Dermis blood vessel endothelial cell (primary cell): ENCODE results near the gene AKT1. TPM values are rescaled to one million over a fixed set of nuclear protein-coding genes. Genes with fewer than 3 reads are reported as not detected.
A peak's percentile ranks its signal among the peaks of the same experiment; 100 is the strongest.
"Not testable (repeated sequence)": the region's sequence is repeated elsewhere in the genome, so short reads cannot be mapped to it uniquely, and the experiment has no call there.

ENCODE experiments used
- DNase-seq: peaks from one replicate; pipeline ENCODE4 v3.0.0; 2010
- total RNA-seq: library from RNA; depleted of rRNA; stranded (reverse); fragments of >200 nt; gene quantifications from 2 replicates; pipeline ENCODE4 v1.2.3, GENCODE V29; 2014

The AKT1 gene
- total RNA-seq, 1 donor from 2014 or later: 163 TPM

DNA sequence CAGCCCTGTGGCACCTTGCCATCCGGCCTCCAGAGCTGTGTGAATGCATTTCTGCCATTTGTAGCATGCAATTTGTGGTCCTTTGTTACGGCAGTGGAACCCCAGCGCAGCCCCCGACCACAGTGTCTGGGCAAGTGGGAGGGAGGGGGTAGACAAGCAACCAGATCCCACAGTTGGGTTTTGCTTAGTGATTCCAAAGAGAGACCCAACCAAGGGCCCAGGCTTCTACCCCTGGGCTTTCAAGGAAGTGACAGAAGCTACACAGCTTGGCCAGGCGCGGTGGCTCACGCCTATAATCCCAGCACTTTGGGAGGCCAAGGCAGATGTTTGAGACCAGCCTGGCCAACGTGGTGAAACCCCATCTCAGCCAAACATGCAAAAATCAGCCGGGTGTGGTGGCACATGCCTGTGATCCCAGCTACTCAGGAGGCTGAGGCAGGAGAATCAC lies 23.2 kb upstream of the AKT1 start:
- DNase-seq: no peak

DNA sequence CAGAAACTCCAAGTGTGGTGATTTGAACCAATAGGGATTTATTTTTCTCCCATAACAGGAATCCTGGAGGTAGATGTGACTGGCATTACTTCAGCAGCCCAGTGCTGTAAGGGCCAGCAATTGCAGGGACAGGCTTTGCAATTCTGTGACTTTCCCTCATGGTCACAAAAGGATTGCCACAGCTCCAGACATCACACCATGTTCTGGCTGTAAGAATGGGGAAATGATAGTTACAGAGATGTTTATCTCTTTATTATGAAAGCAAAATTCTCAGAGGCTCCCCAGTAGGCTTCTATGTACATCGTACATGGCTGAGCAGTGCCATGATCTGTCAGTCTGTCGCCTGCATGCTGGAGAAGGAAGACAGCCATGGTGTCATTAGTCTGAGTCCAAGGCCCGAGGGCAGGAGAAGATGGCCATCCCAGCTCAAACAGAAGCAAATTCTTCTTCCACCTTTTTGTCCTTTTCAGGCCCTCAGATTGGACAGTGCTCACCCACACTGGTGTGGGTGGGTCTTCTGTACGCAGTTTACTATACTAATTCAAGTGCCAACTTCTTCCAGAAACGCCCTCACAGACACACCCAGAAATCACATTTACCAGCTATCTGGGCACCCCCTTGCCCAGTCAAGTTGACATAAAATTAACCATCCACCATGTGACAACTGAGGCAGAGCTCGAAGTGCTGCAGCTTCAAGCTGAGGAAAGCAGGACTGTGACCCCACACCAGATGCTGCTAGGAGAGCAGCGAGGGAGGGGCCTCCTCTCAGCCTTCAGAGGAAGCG lies 22.6 kb upstream of the AKT1 start:
- no peak for DNase-seq

DNA sequence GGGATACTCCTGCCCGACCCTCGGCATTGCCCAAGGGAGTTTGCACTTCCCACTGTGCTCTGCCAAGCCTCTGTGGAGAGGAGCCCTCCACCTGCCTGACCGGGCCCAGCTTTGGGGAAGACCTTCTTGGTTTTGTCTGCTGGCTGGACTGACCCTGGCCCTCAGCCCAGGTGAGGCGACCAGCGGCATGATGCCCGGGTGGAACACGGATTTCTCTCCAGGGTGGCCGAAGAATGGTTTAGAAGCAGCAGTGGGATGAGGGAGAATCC lies 21.0 kb upstream of the AKT1 start:
- no peak for DNase-seq

DNA sequence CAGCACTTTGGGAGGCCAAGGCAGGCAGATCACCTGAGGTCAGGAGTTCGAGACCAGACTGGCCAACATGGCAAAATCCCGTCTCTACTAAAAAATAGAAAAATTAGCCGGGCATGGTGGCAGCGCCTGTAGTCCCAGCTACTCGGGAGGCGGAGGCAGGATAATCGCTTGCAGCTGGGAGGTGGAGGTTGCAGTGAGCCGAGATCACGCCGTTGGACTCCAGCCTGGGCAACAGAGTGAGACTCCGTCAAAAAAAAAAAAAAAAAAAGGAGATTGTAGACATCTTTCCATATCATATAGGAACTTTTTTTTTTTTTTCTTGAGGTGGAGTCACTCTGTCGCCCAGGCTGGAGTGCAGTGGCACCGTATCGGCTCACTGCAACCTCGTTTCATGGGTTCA lies 19.2 kb upstream of the AKT1 start:
- DNase-seq: not testable (repeated sequence)

DNA sequence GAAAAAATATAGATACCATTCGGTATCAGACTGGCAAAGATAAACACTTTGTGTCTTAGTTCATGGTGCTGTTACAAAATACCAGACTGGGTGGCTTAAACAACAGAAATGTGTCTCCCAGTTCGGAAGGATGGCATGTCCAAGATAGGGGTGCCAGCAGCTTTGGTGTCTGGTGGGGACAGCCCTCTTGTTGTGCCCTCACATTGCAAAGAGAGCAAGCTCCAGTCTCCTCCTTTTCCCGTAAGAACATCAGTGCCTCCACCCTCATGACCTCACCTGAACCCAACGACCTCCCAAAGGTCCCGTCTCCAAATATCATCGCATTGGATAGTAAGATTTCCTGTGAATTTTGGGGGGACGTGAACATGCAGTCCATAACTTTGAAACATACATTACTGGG lies 17.7 kb upstream of the AKT1 start:
- DNase-seq: no peak

DNA sequence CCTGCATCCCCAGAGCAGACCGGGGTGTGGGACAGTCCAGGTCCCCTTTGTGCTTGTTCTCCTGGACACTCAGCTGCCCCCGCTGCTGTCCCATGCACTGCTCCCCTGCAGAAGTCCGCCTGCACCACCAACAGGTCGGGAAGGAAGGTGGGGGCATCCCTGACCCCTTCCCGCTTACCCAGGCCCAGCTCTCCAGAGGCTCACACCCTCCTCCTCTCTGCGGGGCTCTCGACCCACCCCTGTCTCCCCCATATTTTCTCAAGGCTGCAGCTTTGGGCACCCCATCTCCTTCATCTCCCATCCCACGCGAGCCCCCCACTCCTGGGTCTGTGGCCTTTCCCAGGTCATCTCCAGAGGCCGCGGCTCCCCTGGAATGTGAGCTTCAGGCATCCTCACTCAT lies 14.8 kb upstream of the AKT1 start:
- DNase-seq: no peak

DNA sequence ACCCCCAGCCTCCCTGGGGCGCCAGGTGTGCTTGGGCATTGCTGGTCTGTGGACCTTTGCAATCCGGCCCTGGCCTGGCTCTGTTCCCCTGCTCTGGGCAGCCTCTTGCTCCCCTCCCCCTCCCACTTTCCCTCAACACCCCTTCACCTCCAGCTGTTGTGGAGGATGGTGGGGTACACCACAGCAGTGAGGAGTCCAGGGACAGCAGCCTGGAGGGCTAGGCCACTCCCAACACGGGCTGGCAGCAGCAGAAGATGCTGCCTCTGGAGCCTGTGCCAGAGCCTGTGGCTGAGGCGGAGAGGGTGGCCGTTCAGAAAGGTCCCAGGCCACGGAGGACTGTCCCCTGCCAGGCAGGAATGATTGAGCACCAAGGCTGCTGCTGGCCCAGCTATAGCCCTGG lies 12.9 kb upstream of the AKT1 start:
- no peak for DNase-seq

DNA sequence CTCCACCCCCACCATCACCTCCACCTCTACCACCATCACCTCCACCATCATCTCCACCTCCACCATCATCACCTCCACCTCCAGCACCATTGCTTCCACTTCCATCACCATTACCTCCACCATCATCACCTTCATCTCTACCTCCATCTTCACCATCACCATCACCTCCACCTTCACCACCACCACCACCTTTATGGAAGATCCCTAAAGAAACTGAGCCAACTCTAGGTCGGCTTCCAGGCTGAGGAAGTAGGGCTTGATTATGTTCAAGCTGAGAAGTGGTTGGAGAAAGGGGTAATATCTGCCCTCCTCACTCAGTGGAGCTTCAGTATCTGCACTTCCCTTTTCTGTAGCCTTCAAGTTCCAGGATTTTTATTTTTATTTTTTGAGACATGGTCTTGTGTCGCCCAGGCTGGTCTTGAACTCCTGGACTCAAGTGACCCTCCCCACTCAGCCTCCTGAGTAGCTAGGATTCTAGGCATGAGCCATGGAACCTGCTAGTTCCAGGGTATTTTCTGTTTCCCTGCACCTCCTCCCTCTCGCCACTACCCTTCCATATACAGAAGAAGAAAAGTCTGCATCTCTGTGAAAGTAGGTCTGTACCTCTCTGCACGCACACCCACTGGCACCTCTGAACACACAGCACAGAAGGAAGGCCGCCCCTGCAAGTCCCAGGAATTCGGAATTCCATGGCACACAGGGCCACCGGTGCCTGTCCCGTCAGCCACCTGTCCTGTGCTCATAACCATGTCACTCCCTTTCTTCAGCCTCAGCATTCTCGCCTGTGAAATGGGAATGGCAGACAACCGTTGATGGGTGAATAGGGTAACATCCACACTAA lies 11.3 kb upstream of the AKT1 start:
- DNase-seq: no peak

DNA sequence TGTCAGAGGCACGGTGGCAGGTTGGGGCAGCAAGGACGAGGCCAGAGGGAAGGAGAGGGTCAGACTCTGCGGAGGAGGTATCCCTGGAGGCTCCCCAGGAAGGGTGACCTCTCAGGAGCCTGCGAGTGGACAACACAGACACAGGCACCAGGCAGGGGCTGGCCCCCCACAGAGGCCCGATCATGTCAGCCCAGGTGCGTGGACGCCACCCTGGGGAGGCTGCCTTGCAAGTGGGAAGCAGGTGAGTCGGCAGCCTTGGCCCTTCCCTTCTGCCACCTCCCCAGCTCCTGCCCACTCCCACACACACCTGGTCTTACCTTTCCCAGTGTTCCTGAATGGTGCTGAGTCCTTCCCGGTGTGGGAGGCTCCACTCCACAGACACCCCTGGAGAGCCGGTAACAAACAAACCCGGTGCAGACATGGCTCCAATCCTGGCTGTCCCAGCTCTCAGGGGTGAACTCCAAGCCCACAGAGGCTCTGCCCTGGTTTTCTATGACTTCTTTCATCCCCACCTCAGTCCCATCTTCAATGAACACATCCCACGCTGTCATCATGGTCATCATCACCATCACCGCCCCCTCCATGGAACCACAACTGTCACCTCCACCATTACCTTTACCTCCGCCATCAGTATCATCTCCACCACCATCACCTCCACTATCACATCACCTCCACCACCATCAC lies 10.5 kb upstream of the AKT1 start:
- no peak for DNase-seq

DNA sequence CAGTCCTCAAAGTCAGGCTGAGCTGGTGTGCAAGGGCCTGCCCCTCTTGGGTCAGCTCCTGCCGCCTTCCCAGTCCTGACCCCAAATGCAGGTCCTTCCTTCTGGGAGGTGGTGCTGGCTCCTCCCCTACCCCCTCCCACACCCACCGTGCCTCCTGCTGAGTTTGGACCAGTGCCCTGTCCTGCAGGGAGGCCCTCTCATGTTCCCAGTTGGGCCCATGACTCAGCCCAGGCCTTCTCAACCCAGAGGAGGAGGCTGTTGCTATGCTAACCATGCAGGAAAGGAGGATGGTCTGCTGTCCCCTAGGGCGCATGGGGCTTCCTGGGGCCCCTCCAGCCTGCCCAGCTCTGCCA lies 9.8 kb upstream of the AKT1 start:
- no peak for DNase-seq

DNA sequence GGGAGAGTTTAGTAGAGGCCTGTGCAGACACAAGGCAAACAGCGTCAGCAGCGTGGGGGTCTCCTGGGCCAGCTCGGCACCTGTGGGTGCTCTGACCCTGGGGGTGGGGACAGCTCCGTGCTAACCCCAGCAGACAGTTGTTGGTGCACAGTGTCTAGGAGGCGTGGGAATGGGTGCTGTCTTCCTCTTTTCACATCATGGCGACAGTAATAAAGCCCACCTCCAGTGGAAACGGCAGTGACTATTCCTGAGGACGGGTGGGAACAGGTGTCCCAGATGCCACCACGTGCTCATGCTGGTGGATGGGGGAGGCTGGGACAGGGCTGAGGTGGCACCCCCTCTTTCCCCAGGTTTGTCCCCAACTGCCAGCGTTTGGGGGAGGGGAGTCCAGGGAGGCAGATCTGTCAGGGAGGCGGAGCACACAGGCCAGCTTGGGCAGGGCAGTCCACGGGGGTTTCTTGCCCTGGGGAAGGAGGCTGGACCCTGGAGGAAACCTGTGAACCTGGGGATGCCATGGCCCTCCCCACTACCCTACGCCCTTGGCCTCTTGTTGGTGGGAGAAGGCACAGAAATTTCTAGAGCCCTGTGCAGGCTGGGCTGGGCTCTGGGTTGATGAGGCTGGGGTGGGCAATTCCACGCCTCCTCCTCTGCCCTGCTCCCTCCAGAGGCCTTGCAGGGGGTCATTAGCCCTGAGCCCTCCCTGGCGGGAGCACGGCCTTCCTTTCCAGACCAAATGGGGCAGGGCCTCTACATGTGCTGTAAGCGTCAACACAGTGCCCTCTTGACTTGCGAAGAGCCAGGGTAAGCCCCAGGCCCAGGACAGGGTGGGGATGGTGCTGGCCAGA lies 9.2 kb upstream of the AKT1 start:
- no peak for DNase-seq

DNA sequence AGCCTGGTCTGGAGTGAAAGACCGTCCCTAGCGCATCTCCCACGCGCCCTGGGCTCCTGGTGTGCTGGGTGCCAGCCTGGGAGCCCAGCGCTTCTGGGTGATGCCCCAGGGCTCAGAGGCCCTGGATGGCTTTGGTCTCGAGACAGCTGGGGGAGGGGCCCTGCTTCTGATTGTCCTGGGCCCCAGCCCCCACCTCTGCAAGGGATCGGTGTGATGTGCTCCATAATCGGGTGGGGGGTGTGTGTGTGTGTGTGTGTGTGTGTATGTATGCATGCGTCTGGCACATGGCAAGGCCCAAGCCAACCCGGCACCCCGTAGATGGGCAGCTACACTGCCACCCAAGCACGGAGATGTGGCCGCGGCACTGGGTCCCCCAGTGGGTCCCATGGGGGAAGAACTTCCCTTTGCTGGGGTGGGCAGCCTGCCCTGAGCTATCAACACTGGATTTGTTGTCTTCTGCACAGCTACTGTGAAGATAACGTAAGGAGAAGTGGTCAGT lies 8.4 kb upstream of the AKT1 start:
- DNase-seq: no peak

DNA sequence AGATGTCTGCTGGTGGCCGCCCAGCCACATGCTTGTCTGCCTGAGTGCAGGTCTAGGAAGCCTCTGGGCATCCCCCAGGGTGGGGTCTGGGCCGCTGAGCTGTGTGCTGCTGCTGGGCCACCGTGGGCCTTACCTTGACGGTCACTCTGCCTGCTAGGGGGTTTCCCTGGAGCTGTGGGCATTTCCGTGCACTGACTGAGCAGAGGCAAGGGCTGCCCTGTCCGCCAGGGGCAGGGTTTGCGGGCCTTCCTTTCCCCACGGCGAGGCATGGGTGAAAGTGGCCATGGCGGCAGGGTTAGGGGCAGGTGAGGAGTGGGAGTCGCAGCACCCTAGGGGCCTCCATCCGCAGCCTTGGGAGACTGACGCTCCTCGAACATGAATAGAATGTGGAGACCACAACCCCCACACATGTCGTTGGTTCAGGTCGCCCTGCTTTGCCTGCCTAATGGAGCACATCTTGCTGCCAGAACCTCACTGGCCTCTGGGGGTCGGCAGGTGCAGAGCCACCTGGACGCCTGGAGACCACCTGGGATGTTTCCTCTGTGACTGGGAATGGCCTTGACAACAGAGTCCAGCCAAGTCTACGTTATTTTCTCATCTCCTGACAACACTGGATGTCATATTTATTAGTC lies 7.8 kb upstream of the AKT1 start:
- no peak for DNase-seq

DNA sequence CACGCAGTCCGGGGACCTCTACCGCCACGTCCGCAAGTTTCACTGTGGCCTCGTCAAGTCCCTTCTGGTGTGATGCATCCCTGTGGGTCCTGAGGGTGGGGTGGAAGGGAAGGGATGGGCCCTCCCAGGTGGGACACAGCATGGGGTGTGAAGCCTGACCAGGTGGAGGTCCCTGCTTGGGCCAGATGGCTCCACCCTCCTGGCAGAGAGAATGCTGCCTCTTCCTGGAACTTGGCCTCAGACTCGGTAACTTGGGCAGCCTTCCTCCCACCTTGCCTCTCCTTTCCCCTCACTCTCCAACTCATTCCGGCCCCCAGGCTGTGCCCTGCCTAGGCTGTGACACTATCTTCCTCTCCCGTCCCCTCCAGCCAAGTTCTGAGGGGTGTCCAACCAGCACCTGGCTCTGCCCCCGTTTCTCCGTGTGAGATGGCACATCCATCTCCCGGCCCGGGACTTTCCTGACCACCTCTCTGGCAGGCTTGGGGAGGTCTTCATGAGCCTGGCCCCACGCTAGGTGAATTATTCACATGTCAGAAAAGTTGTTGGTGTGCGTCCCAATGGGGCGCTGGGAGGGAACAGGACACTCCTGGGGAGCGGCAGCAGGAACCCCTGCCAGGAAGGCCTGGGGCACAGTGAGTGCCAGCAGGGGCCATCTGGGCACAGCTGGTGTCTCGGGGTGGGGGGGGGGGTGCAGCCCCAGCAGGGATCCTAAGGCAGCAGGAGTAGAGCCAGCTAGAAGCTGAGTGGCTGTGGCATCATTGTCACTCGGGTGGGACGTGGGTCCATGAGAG lies 7.0 kb upstream of the AKT1 start:
- no peak for DNase-seq

DNA sequence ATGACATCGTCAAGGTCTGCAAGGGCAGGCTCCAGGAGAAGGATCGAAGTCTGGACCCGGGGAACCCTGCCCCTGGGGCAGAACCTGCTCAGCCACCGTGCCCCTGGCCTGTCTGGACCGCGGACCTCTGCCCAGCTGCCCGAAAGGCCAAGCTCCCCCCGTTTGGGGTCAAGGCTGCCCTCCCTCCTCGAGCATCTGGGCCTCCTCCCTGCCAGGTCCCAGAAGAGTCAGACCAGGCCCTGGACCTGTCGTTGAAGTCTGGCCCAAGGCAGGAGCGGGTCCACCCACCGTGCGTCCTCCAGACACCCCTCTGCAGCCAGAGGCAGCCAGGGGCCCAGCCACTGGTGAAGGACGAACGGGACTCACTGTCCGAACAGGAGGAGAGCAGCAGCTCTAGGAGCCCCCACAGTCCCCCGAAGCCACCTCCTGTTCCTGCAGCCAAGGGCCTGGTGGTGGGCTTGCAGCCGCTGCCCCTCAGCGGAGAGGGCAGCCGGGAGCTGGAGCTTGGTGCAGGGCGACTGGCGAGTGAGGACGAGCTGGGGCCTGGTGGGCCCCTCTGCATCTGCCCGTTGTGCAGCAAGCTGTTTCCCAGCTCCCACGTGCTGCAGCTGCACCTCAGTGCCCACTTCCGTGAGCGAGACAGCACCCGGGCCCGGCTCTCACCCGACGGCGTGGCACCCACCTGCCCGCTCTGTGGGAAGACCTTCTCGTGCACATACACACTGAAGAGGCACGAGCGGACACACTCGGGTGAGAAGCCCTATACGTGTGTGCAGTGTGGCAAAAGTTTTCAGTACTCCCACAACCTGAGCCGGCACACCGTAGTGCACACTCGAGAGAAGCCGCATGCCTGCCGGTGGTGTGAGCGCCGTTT lies 6.2 kb upstream of the AKT1 start:
- no peak for DNase-seq

DNA sequence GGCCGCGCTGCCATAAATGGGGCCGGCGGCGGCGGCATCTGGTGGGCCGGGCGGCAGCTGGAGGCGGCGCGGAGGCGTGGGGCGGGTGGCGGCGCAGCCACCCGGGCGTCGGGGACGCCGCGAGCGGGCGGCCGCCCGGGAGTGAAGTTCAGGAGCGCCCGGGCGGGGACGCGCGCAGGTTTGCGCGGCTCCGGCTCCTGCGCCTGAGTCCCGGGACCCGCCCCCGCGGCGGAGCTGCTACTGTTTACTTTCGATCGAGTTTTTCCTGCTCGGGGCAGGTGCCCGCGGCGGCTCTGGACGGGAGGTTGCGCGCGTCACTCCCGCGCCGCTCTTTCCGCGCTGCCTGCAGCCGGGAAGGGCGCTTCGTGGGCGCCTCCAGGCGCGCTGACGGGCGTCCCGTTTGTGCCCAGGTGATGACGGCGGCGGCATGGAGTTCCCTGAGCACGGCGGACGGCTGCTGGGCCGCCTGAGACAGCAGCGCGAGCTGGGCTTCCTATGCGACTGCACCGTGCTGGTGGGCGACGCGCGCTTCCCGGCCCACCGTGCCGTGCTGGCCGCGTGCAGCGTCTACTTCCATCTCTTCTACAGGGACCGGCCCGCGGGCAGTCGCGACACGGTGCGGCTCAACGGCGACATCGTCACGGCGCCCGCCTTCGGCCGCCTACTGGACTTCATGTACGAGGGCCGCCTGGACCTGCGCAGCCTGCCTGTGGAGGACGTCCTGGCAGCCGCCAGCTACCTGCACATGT lies 5.4 kb upstream of the AKT1 start, which contains the start of gene ZBTB42:
Gene ZBTB42, plus strand, starts transcription at position 331 of the 749 bp plus-strand sequence. Its CDS starts 97 bp downstream, at position 428.
- peak; percentile 63 for DNase-seq

DNA sequence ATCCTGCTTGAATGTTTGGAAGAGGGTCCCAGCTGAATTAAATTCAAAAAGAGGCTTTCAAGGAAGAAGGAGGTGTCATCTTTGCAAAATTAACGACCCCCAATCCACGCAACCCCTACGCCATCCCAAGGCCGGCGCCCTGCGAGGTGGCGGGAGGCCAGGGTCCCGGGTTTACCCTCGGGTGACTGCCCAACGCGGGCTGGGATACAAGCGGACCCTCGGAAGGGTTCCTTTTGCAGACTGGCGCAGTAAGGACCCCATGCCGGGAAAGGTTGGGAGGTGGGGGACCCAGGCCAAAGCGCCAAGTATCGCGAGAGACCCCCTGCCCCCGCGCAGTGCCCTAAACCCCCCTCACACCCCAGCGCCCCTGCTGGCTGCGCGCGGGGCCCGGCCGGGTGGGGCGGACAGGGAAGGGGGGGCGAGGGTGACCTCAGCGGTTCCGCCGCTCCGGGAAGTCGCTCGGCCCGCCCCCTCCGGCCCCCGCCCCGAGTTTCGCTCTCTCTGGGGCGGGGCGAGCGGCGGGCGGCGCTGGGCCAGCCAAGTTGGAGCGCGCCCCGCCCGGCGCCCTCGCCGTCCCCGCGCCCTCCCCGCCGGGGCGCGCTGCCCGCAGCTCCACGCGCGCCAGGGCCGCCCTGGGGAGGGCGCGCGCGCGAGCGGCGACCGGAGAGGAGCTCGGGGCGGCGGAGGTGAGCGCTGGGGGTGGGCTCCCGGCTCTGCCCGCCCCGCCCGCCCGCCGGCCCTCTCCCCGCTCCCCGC lies 4.6 kb upstream of the AKT1 start:
- peak; percentile 82 for DNase-seq

DNA sequence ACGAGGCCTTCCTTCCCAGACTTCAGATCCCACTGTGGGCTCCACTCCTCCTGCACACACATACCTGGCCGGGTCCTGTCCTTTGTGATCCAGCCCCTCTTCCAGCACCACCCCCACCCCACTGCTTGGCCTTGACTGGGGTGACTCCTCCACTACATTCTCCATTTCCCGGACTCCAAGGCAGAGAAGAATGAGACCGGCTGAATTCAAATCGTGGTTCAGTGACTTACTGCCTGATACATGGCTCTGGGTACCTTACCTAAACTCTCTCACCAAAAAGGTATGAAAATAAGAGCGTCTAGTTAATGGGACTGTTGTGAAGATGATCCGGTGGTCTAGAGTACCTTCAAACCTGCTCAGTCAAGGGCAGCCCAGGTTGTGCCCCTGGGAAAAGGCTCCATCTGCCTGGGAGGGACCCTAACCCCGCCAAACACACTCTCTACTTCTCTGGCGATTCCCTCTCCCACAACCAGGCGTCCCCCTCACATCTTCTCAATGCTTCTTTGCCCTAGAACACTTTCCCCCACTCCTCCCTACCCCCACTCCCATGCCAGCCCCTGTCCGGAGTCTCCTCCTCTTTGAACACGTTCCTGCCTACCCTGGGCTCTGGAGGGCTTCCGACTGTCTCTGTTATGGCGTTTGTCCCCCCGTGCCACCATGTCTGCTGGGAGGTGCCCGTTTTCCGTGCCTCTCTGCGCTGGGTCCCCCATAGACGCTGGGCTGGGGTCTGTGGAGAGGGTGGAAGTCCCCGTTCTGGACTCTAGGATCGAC lies 3.9 kb upstream of the AKT1 start:
- DNase-seq: no peak
